ENCODE measurements around the gene USHBP1. TPM values are rescaled to one million over a fixed set of nuclear protein-coding genes. Genes with fewer than 3 reads are reported as not detected.
A peak's percentile ranks its signal among the peaks of the same experiment; 100 is the strongest.

USHBP1 gene
- total and polyA plus RNA-seq, 2 of the 13 experiments (the other 11 are each of a cell fraction or from before 2014, with no cell fraction given), result 0.15 to 1.5 TPM

GRCh38 chr19:17305517-17306284, 41.2 kb upstream of the USHBP1 start, which contains the start of gene MRPL34 (continued):
- peak; percentile 66 for TF ChIP-seq IKZF5 (CRISPR knock-in tag; IDR thresholded peaks at IDR 0.05)
- peak; percentile 89 for TF ChIP-seq RAD21 (CRISPR knock-in tag; IDR thresholded peaks at IDR 0.05)
- TF ChIP-seq GPN1 (CRISPR knock-in tag; IDR thresholded peaks at IDR 0.05; ENCODE audit: borderline replicate concordance), result no peak
- TF ChIP-seq ZNF180 (CRISPR knock-in tag; IDR thresholded peaks at IDR 0.05; ENCODE audit: borderline replicate concordance, low read depth), result no peak
- peak; percentile 68 for TF ChIP-seq PRDM15 (CRISPR knock-in tag; IDR thresholded peaks at IDR 0.05)
- TF ChIP-seq ZBTB38 (CRISPR knock-in tag; IDR thresholded peaks at IDR 0.05), result peak; percentile 61; the same call in 1 of the 2 replicates
- TF ChIP-seq NFATC3 (CRISPR knock-in tag; IDR thresholded peaks at IDR 0.05), result no peak
- no peak for TF ChIP-seq ZNF17 (CRISPR knock-in tag; IDR thresholded peaks at IDR 0.05)
- TF ChIP-seq ZFY (CRISPR knock-in tag; IDR thresholded peaks at IDR 0.05), result peak; percentile 92
- 0 out of 2 replicates have a peak, but pooled peaks have one; percentile 23 for TF ChIP-seq RFX5 (IDR thresholded peaks at IDR 0.05; ENCODE audit: low read depth, low read length)
- peak; percentile 89 for TF ChIP-seq DBP (CRISPR knock-in tag; IDR thresholded peaks at IDR 0.05; ENCODE audit: not compliant biosample characterization)
- TF ChIP-seq ZBTB44 (CRISPR knock-in tag; IDR thresholded peaks at IDR 0.05), result no peak
- TF ChIP-seq ZNF703 (CRISPR knock-in tag; IDR thresholded peaks at IDR 0.05; ENCODE audit: borderline replicate concordance), result no peak
- no peak for TF ChIP-seq FUBP1 (CRISPR knock-in tag; IDR thresholded peaks at IDR 0.05; ENCODE audit: borderline replicate concordance)
- peak; percentile 98 for TF ChIP-seq THAP11 (CRISPR knock-in tag; IDR thresholded peaks at IDR 0.05)
- TF ChIP-seq ZNF776 (CRISPR knock-in tag; IDR thresholded peaks at IDR 0.05), result peak; percentile 66; the same call in 1 of the 2 replicates
- no peak for TF ChIP-seq ZNF275 (CRISPR knock-in tag; IDR thresholded peaks at IDR 0.05; ENCODE audit: borderline replicate concordance)

Measured in HepG2 (cell line).